CD8-positive, alpha-beta memory T cell (primary cell): ENCODE measurements around the gene TBX19. TPM values are rescaled to one million over a fixed set of nuclear protein-coding genes. Genes with fewer than 3 reads are reported as not detected.
A peak's percentile ranks its signal among the peaks of the same experiment; 100 is the strongest.

Experiments used
- CTCF ChIA-PET: fragments of 350-600 bp; sonication (Branson Sonifier 250); formaldehyde crosslinking; loops from one replicate; lab custom pipeline; 2021; ENCODE audit warnings: antibody characterized with exemption; lab: Charles Lee
- POLR2A ChIA-PET: fragments of 350-600 bp; sonication (Branson Sonifier 250); formaldehyde crosslinking; loops from one replicate; lab custom pipeline; 2021; ENCODE audit warnings: antibody characterized with exemption; lab: Charles Lee
- DNase-seq, 5 donors: peaks; one replicate each; pipeline versions ENCODE4 v3.0.0 to v3.0.0-alpha.2; 2020 to 2022; ENCODE audit warnings: mixed read lengths in 1 of 5
- H3K27ac ChIP-seq: one replicate; pipeline ENCODE4 v1.7.0; 2013; ENCODE audit warnings: low read depth, mild to moderate bottlenecking, low read length, moderate library complexity
- H3K27me3 ChIP-seq: 2 replicates; pipeline ENCODE4 v1.7.0; 2013; ENCODE audit warnings: low read length, mild to moderate bottlenecking; ENCODE audit not compliant: insufficient read depth, poor library complexity, severe bottlenecking
- H3K36me3 ChIP-seq: 2 replicates; pipeline ENCODE4 v1.7.0; 2013; ENCODE audit warnings: mild to moderate bottlenecking, low read length, moderate library complexity; ENCODE audit not compliant: insufficient read depth
- H3K4me1 ChIP-seq: 2 replicates; pipeline ENCODE4 v1.7.0; 2013; ENCODE audit warnings: mild to moderate bottlenecking, low read length, moderate library complexity; ENCODE audit not compliant: insufficient read depth
- H3K4me3 ChIP-seq: 2 replicates; pipeline ENCODE4 v1.7.0; 2013; ENCODE audit warnings: mild to moderate bottlenecking, low read length
- H3K9me3 ChIP-seq: 2 replicates; pipeline ENCODE4 v1.7.0; 2013; ENCODE audit warnings: mild to moderate bottlenecking, low read length
- H3K27ac Mint-ChIP-seq, 8 donors: one replicate each; pipeline ENCODE4 v1.8.0; 2020 to 2021; ENCODE audit warnings: mixed read lengths in 8 of 8, mild to moderate bottlenecking in 6 of 8, inconsistent platforms in 3 of 8, moderate library complexity in 3 of 8
- H3K27me3 Mint-ChIP-seq, 2 donors: one replicate each; pipeline ENCODE4 v1.8.0; 2020 to 2021; ENCODE audit warnings: mixed read lengths in 2 of 2, mild to moderate bottlenecking in 1 of 2, moderate library complexity in 1 of 2
- H3K36me3 Mint-ChIP-seq, 3 donors: one replicate each; pipeline ENCODE4 v1.8.0; 2020 to 2021; ENCODE audit warnings: mixed read lengths in 3 of 3, inconsistent platforms in 1 of 3, mild to moderate bottlenecking in 1 of 3
- H3K4me1 Mint-ChIP-seq, 3 donors: one replicate each; pipeline ENCODE4 v1.8.0; 2020 to 2021; ENCODE audit warnings: mixed read lengths in 3 of 3, inconsistent platforms in 1 of 3, mild to moderate bottlenecking in 1 of 3
- H3K4me3 Mint-ChIP-seq, 7 donors: one replicate each; pipeline ENCODE4 v1.8.0; 2020 to 2021; ENCODE audit warnings: mixed read lengths in 7 of 7, mild to moderate bottlenecking in 6 of 7, moderate library complexity in 4 of 7, inconsistent platforms in 2 of 7
- H3K9me3 Mint-ChIP-seq, 5 donors: one replicate each; pipeline ENCODE4 v1.8.0; 2020 to 2022; ENCODE audit warnings: mixed read lengths in 5 of 5, mild to moderate bottlenecking in 3 of 5, moderate library complexity in 2 of 5, inconsistent platforms in 1 of 5
- polyA plus RNA-seq: library from polyadenylated mRNA; unstranded; fragments of 300-500 nt; fragmentation: Illumina TruSeq; gene quantifications from one replicate; pipeline ENCODE4 v1.2.3, GENCODE V29; 2021
- total RNA-seq, 2 experiments: library from RNA; stranded (reverse); gene quantifications; one replicate each; pipeline ENCODE4 v1.2.3, GENCODE V29; 2021

The TBX19 gene
- total and polyA plus RNA-seq, 3 experiments from 2014 or later, result 0.91 to 2.3 (median 1.4) TPM

- no peaks in the 10 kb centered on the region for H3K27me3 ChIP-seq
- Mint-ChIP-seq H3K36me3 (peaks cover 31 to 94% (median 48%) of the 10 kb centered on the region in 3 donors), H3K9me3 (no peaks in the 10 kb centered on the region), H3K4me3 (peak overlapping the region in 1 of 7 donors; percentile 33), H3K27ac (peak overlapping the region in 3 of 8 donors; percentile 29 to 69 (median 40)), H3K27me3 (no peaks in the 10 kb centered on the region), H3K4me1 (peaks cover 55 to 72% (median 62%) of the 10 kb centered on the region in 3 donors)
- ChIA-PET POLR2A (no interaction called here), CTCF (interaction anchor here (4.4 kb wide), 1 partner anchor 10 kb away, joined by 13 read pairs; no protein-coding TSS in a partner anchor)
- peaks cover 9% of the 10 kb centered on the region for H3K4me1 ChIP-seq
- peaks cover 47% of the 10 kb centered on the region for H3K36me3 ChIP-seq
- no peaks in the 10 kb centered on the region for H3K9me3 ChIP-seq
- H3K27ac ChIP-seq, result no peak overlapping the region
- no peak overlapping the region for H3K4me3 ChIP-seq
- no peak for DNase-seq
Observed at GRCh38 chr1:168245042-168245441, 35.6 kb upstream of the TBX19 start.

GRCh38 chr1:168246506-168246905 is 34.2 kb upstream of the TBX19 start:
- Histone ChIP-seq H3K9me3 (no peaks in the 10 kb centered on the region), H3K4me1 (peaks cover 9% of the 10 kb centered on the region), H3K4me3 (no peak overlapping the region), H3K27me3 (no peaks in the 10 kb centered on the region), H3K27ac (no peak overlapping the region), H3K36me3 (peaks cover 51% of the 10 kb centered on the region)
- POLR2A ChIA-PET, result no interaction called here
- CTCF ChIA-PET, result interaction anchor here (4.4 kb wide), 1 partner anchor 11 kb away, joined by 13 read pairs; no protein-coding TSS in a partner anchor
- no peak for DNase-seq
- Mint-ChIP-seq H3K4me1 (peaks cover 64 to 82% (median 70%) of the 10 kb centered on the region in 3 donors), H3K27me3 (no peaks in the 10 kb centered on the region), H3K27ac (peak overlapping the region in 1 of 8 donors; percentile 7), H3K36me3 (peaks cover 28 to 94% (median 49%) of the 10 kb centered on the region in 3 donors), H3K4me3 (no peak overlapping the region), H3K9me3 (no peaks in the 10 kb centered on the region)

GRCh38 chr1:168252204-168252733 is 28.4 kb upstream of the TBX19 start:
- Mint-ChIP-seq H3K27me3 (no peaks in the 10 kb centered on the region), H3K4me3 (no peak overlapping the region), H3K4me1 (peaks cover 40 to 54% (median 50%) of the 10 kb centered on the region in 3 donors), H3K9me3 (peaks cover 8 to 13% (median 9%) of the 10 kb centered on the region in 5 donors), H3K27ac (peak overlapping the region in 3 of 8 donors; percentile 27 to 69 (median 63)), H3K36me3 (peaks cover 37 to 78% (median 39%) of the 10 kb centered on the region in 3 donors)
- no peak for DNase-seq
- Histone ChIP-seq H3K4me1 (no peaks in the 10 kb centered on the region), H3K27me3 (no peaks in the 10 kb centered on the region), H3K36me3 (peaks cover 11% of the 10 kb centered on the region), H3K4me3 (no peak overlapping the region), H3K27ac (no peak overlapping the region), H3K9me3 (no peaks in the 10 kb centered on the region)
- ChIA-PET CTCF (no interaction called here), POLR2A (no interaction called here)

- H3K27ac Mint-ChIP-seq, result no peak overlapping the region
- H3K4me1 Mint-ChIP-seq, result peaks cover 28 to 52% (median 50%) of the 10 kb centered on the region in 3 donors
- peaks cover 8 to 13% (median 9%) of the 10 kb centered on the region in 5 donors for H3K9me3 Mint-ChIP-seq
- Histone ChIP-seq H3K27ac (no peak overlapping the region), H3K36me3 (no peaks in the 10 kb centered on the region), H3K4me1 (peaks cover 4% of the 10 kb centered on the region), H3K9me3 (no peaks in the 10 kb centered on the region), H3K4me3 (no peak overlapping the region), H3K27me3 (no peaks in the 10 kb centered on the region)
- no peak overlapping the region for H3K4me3 Mint-ChIP-seq
- DNase-seq, result no peak
- CTCF ChIA-PET, result interaction anchor here (1.1 kb wide), 1 partner anchor 21 kb away, joined by 3 read pairs; no protein-coding TSS in a partner anchor
- no peaks in the 10 kb centered on the region for H3K27me3 Mint-ChIP-seq
- POLR2A ChIA-PET, result no interaction called here
- H3K36me3 Mint-ChIP-seq, result peaks cover 23 to 61% (median 33%) of the 10 kb centered on the region in 3 donors
Observed at GRCh38 chr1:168256164-168256563, 24.5 kb upstream of the TBX19 start.

GRCh38 chr1:168257397-168257796 is 23.3 kb upstream of the TBX19 start:
- no peak for DNase-seq
- Mint-ChIP-seq H3K27ac (no peak overlapping the region), H3K36me3 (peaks cover 32 to 64% (median 36%) of the 10 kb centered on the region in 3 donors), H3K4me1 (peaks cover 27 to 58% (median 48%) of the 10 kb centered on the region in 3 donors), H3K27me3 (no peaks in the 10 kb centered on the region), H3K9me3 (peaks cover 8 to 13% (median 9%) of the 10 kb centered on the region in 5 donors), H3K4me3 (no peak overlapping the region)
- CTCF ChIA-PET, result interaction anchor here (0.8 kb wide), 1 partner anchor 24 kb away, joined by 3 read pairs; no protein-coding TSS in a partner anchor
- no peaks in the 10 kb centered on the region for H3K27me3 ChIP-seq
- H3K36me3 ChIP-seq, result no peaks in the 10 kb centered on the region
- H3K4me1 ChIP-seq, result peaks cover 5% of the 10 kb centered on the region
- no peaks in the 10 kb centered on the region for H3K9me3 ChIP-seq
- no peak overlapping the region for H3K27ac ChIP-seq
- POLR2A ChIA-PET, result no interaction called here
- no peak overlapping the region for H3K4me3 ChIP-seq

- no peaks in the 10 kb centered on the region for H3K9me3 ChIP-seq
- Mint-ChIP-seq H3K27me3 (no peaks in the 10 kb centered on the region), H3K9me3 (peaks cover 8 to 13% (median 9%) of the 10 kb centered on the region in 5 donors), H3K27ac (no peak overlapping the region), H3K4me1 (peaks cover 26 to 50% (median 42%) of the 10 kb centered on the region in 3 donors), H3K4me3 (no peak overlapping the region), H3K36me3 (peaks cover 34 to 67% (median 42%) of the 10 kb centered on the region in 3 donors)
- CTCF ChIA-PET, result no interaction called here
- no peaks in the 10 kb centered on the region for H3K36me3 ChIP-seq
- POLR2A ChIA-PET, result no interaction called here
- peaks cover 5% of the 10 kb centered on the region for H3K4me1 ChIP-seq
- no peak for DNase-seq
- H3K4me3 ChIP-seq, result no peak overlapping the region
- no peaks in the 10 kb centered on the region for H3K27me3 ChIP-seq
- H3K27ac ChIP-seq, result no peak overlapping the region
Observed at GRCh38 chr1:168259567-168259966, 21.1 kb upstream of the TBX19 start.

GRCh38 chr1:168260393-168260792 is 20.3 kb upstream of the TBX19 start:
- no peaks in the 10 kb centered on the region for H3K9me3 ChIP-seq
- peaks cover 5% of the 10 kb centered on the region for H3K4me1 ChIP-seq
- no peak for DNase-seq
- Mint-ChIP-seq H3K4me1 (peaks cover 26 to 50% (median 42%) of the 10 kb centered on the region in 3 donors), H3K9me3 (peaks cover 8 to 13% (median 9%) of the 10 kb centered on the region in 5 donors), H3K4me3 (peak overlapping the region in 1 of 7 donors; percentile 3), H3K27ac (peak overlapping the region in 2 of 8 donors; percentile 65 to 82), H3K36me3 (peaks cover 30 to 66% (median 36%) of the 10 kb centered on the region in 3 donors), H3K27me3 (no peaks in the 10 kb centered on the region)
- no peaks in the 10 kb centered on the region for H3K36me3 ChIP-seq
- CTCF ChIA-PET, result no interaction called here
- H3K27ac ChIP-seq, result no peak overlapping the region
- H3K4me3 ChIP-seq, result no peak overlapping the region
- H3K27me3 ChIP-seq, result no peaks in the 10 kb centered on the region
- POLR2A ChIA-PET, result no interaction called here

- H3K4me1 Mint-ChIP-seq, result peaks cover 26 to 50% (median 42%) of the 10 kb centered on the region in 3 donors
- Histone ChIP-seq H3K27me3 (no peaks in the 10 kb centered on the region), H3K4me3 (no peak overlapping the region), H3K9me3 (no peaks in the 10 kb centered on the region), H3K27ac (no peak overlapping the region), H3K4me1 (peaks cover 5% of the 10 kb centered on the region), H3K36me3 (no peaks in the 10 kb centered on the region)
- DNase-seq, result no peak
- peak overlapping the region in 3 of 8 donors; percentile 1 to 52 (median 22) for H3K27ac Mint-ChIP-seq
- ChIA-PET POLR2A (no interaction called here), CTCF (no interaction called here)
- H3K9me3 Mint-ChIP-seq, result peaks cover under 1 to 6% (median 5%) of the 10 kb centered on the region in 5 donors
- H3K27me3 Mint-ChIP-seq, result no peaks in the 10 kb centered on the region
- no peak overlapping the region for H3K4me3 Mint-ChIP-seq
- H3K36me3 Mint-ChIP-seq, result peaks cover 28 to 60% (median 29%) of the 10 kb centered on the region in 3 donors
Observed at GRCh38 chr1:168261390-168261789, 19.3 kb upstream of the TBX19 start.
